ENCODE data around the gene GATAD2B.
"Not testable (repeated sequence)": the region's sequence is repeated elsewhere in the genome, so short reads cannot be mapped to it uniquely, and the experiment has no call there.

GATAD2B gene

GRCh38 chr1:153793973-153794615, 128.7 kb downstream of the GATAD2B start:
- no peak for DNase-seq

GRCh38 chr1:153793261-153793972, 129.4 kb downstream of the GATAD2B start:
- no peak for DNase-seq

GRCh38 chr1:153792631-153793041, 130.1 kb downstream of the GATAD2B start:
- no peak for DNase-seq

- no peak for DNase-seq
Measured at GRCh38 chr1:153791648-153792253, 131.0 kb downstream of the GATAD2B start.

GRCh38 chr1:153790966-153791647, 131.7 kb downstream of the GATAD2B start:
- no peak for DNase-seq

GRCh38 chr1:153790313-153790965, 132.3 kb downstream of the GATAD2B start:
- peak; percentile 32 for DNase-seq

- peak; percentile 15 for DNase-seq
Measured at GRCh38 chr1:153789478-153790034, 133.2 kb downstream of the GATAD2B start.

GRCh38 chr1:153786038-153786790, 136.6 kb downstream of the GATAD2B start:
- no peak for DNase-seq

GRCh38 chr1:153783233-153784190, 139.3 kb downstream of the GATAD2B start:
- DNase-seq: peak; percentile 74

GRCh38 chr1:153782648-153783047, 140.1 kb downstream of the GATAD2B start:
- DNase-seq: not testable (repeated sequence)

- no peak for DNase-seq
Measured at GRCh38 chr1:153780551-153780950, 142.2 kb downstream of the GATAD2B start.

- no peak for DNase-seq
Measured at GRCh38 chr1:153779781-153780541, 142.8 kb downstream of the GATAD2B start.

GRCh38 chr1:153778824-153779519, 143.8 kb downstream of the GATAD2B start:
- no peak for DNase-seq

- no peak for DNase-seq
Measured at GRCh38 chr1:153778051-153778823, 144.5 kb downstream of the GATAD2B start.

GRCh38 chr1:153777648-153778047, 145.1 kb downstream of the GATAD2B start:
- DNase-seq: no peak

GRCh38 chr1:153776845-153777370, 145.9 kb downstream of the GATAD2B start:
- no peak for DNase-seq

GRCh38 chr1:153776352-153776751, 146.4 kb downstream of the GATAD2B start:
- no peak for DNase-seq

Data from NCI-H2029 (cell line).